T-cell (primary cell): Measurements from ENCODE around the gene CLTC. TPM values are rescaled to one million over a fixed set of nuclear protein-coding genes. Genes with fewer than 3 reads are reported as not detected.
"Not testable (repeated sequence)": the region's sequence is repeated elsewhere in the genome, so short reads cannot be mapped to it uniquely, and the experiment has no call there.

ENCODE experiments used
- ATAC-seq, 4 experiments: fragments of 200-7000 bp in 3 of 4; fragments of 150-1000 bp in 1 of 4; cut with Tn5 transposase; replicated peaks in 1 of 4; 1 replicate in 3 of 4; 2 replicates in 1 of 4; pipeline ENCODE4 v1.10.0; 2021; ENCODE audit warnings: moderate library complexity in 3 of 4, mild to moderate bottlenecking in 2 of 4, moderate number of reproducible peaks in 1 of 4
- CTCF ChIA-PET, 2 donors: fragments of 300-600 bp; sonication (Branson Sonifier 250); formaldehyde crosslinking; loops; one replicate each; lab custom pipeline; 2022; ENCODE audit warnings: antibody characterized with exemption in 2 of 2; lab: Charles Lee
- POLR2A ChIA-PET, 2 donors: fragments of 300-600 bp; sonication (Branson Sonifier 250); formaldehyde crosslinking; loops; one replicate each; lab custom pipeline; 2022; ENCODE audit warnings: antibody characterized with exemption in 2 of 2; lab: Charles Lee
- DNase-seq, 35 experiments: peaks; one replicate each; pipeline versions ENCODE4 v3.0.0 to v3.0.0-alpha.2; 2013 to 2023
- H3K27ac ChIP-seq: one replicate; pipeline ENCODE4 v1.5.1; 2013; ENCODE audit warnings: low read length
- H3K27me3 ChIP-seq, 2 experiments: replicated peaks in 1 of 2; 1 replicate in 1 of 2; 2 replicates in 1 of 2; pipeline versions ENCODE4 v1.6.1 to v1.7.0; 2013; ENCODE audit warnings: low read length in 1 of 2, mixed read lengths in 1 of 2; ENCODE audit not compliant: control insufficient read depth in 2 of 2, insufficient read depth in 2 of 2; ENCODE audit errors: extremely low read depth in 1 of 2
- H3K36me3 ChIP-seq, 2 donors: 1 replicate in 1 of 2; 2 replicates in 1 of 2; pipeline versions ENCODE4 v1.6.1 to v1.7.0; 2013; ENCODE audit warnings: low read length in 1 of 2; ENCODE audit not compliant: control insufficient read depth in 2 of 2, insufficient read depth in 1 of 2; ENCODE audit errors: extremely low read depth in 1 of 2
- H3K4me1 ChIP-seq, 2 experiments: 1 replicate in 1 of 2; 2 replicates in 1 of 2; pipeline versions ENCODE4 v1.6.1 to v1.7.0; 2013; ENCODE audit warnings: low read length in 2 of 2, mixed read lengths in 1 of 2; ENCODE audit not compliant: insufficient read depth in 2 of 2, control insufficient read depth in 1 of 2; ENCODE audit errors: extremely low read depth in 1 of 2
- H3K4me3 ChIP-seq, 2 donors: 1 replicate in 1 of 2; 2 replicates in 1 of 2; pipeline versions ENCODE4 v1.5.1 to v1.7.0; 2013; ENCODE audit warnings: mild to moderate bottlenecking in 2 of 2, low read length in 1 of 2, moderate library complexity in 1 of 2; ENCODE audit not compliant: control insufficient read depth in 1 of 2; ENCODE audit errors: extremely low read depth in 1 of 2
- H3K9me3 ChIP-seq: 2 replicates; pipeline ENCODE4 v1.7.0; 2013
- H3K27ac Mint-ChIP-seq, 2 donors: one replicate each; pipeline ENCODE4 v1.8.0; 2020 to 2021; ENCODE audit warnings: mild to moderate bottlenecking in 2 of 2, mixed read lengths in 2 of 2
- H3K27me3 Mint-ChIP-seq, 2 donors: one replicate each; pipeline ENCODE4 v1.8.0; 2021 to 2022; ENCODE audit warnings: mixed read lengths in 2 of 2
- H3K36me3 Mint-ChIP-seq: one replicate; pipeline ENCODE4 v1.8.0; 2021; ENCODE audit warnings: mixed read lengths
- H3K4me1 Mint-ChIP-seq, 3 donors: one replicate each; pipeline ENCODE4 v1.8.0; 2020 to 2022; ENCODE audit warnings: mixed read lengths in 3 of 3, mild to moderate bottlenecking in 1 of 3
- H3K4me3 Mint-ChIP-seq, 3 donors: one replicate each; pipeline ENCODE4 v1.8.0; 2020 to 2022; ENCODE audit warnings: mild to moderate bottlenecking in 3 of 3, mixed read lengths in 3 of 3, moderate library complexity in 3 of 3
- H3K9me3 Mint-ChIP-seq, 3 donors: one replicate each; pipeline ENCODE4 v1.8.0; 2020 to 2022; ENCODE audit warnings: mixed read lengths in 3 of 3
- WGBS: methylation state at CpG from one replicate; pipeline ENCODE4 v1.1.5; 2013; ENCODE audit warnings: missing lambda C conversion rate; ENCODE audit not compliant: insufficient coverage; 5-methylcytosine and 5-hydroxymethylcytosine counted together
- total RNA-seq, 35 experiments: library from RNA in 6 of 35; stranded (reverse) in 6 of 35; fragments of 120-200 nt in 1 of 35; gene quantifications; one replicate each; pipeline versions ENCODE4 v1.2.1 to v1.2.4 and lab custom pipeline; 2013 to 2026

Gene CLTC
- total RNA-seq, 5 donors from 2014 or later (not counting 1 experiment from before 2014, with no cell fraction given), result 70.3 to 98.7 (median 85.3) TPM

GRCh38 chr17:59647288-59647687 lies 27.6 kb downstream of the CLTC start:
- WGBS, result 100% methylated on average over 3 of the region's 6 CpGs
- CTCF ChIA-PET, result no interaction called here
- Mint-ChIP-seq H3K9me3 (no peaks in the 10 kb centered on the region), H3K4me1 (peaks cover 58 to 63% (median 60%) of the 10 kb centered on the region in 3 donors), H3K36me3 (peaks cover 41% of the 10 kb centered on the region), H3K4me3 (no peak overlapping the region), H3K27me3 (no peaks in the 10 kb centered on the region), H3K27ac (no peak overlapping the region)
- no peak overlapping the region for H3K4me3 ChIP-seq
- peaks cover 0 to 50% of the 10 kb centered on the region in 2 donors for H3K36me3 ChIP-seq
- ATAC-seq, result no peak
- H3K27me3 ChIP-seq, result no peaks in the 10 kb centered on the region
- POLR2A ChIA-PET, result interaction anchor here in 1 of 2 donors (1.1 kb wide), 1 partner anchor 14 kb away, joined by 3 read pairs; no protein-coding TSS in a partner anchor
- H3K9me3 ChIP-seq, result no peaks in the 10 kb centered on the region
- DNase-seq, result no peak
- peaks cover 0 to 26% of the 10 kb centered on the region in 2 experiments for H3K4me1 ChIP-seq
- no peak overlapping the region for H3K27ac ChIP-seq

GRCh38 chr17:59649886-59650285 lies 30.2 kb downstream of the CLTC start:
- peaks cover 53% of the 10 kb centered on the region for H3K36me3 Mint-ChIP-seq

GRCh38 chr17:59650642-59651041 lies 30.9 kb downstream of the CLTC start:
- no peak for ATAC-seq
- H3K4me3 Mint-ChIP-seq, result no peak overlapping the region
- no peak overlapping the region for H3K4me3 ChIP-seq
- WGBS, result no CpG with 5 or more reads among the region's 1 CpG
- no peaks in the 10 kb centered on the region for H3K9me3 Mint-ChIP-seq
- H3K27me3 Mint-ChIP-seq, result no peaks in the 10 kb centered on the region
- ChIA-PET POLR2A (no interaction called here), CTCF (interaction anchor here in 1 of 2 donors (0.6 kb wide), 1 partner anchor 120 kb away, joined by 3 read pairs; no protein-coding TSS in a partner anchor)
- peaks cover 3 to 67% of the 10 kb centered on the region in 2 donors for H3K36me3 ChIP-seq
- no peaks in the 10 kb centered on the region for H3K9me3 ChIP-seq
- H3K4me1 Mint-ChIP-seq, result peaks cover 42 to 46% (median 43%) of the 10 kb centered on the region in 3 donors
- peaks cover 56% of the 10 kb centered on the region for H3K36me3 Mint-ChIP-seq
- peaks cover 0 to 8% of the 10 kb centered on the region in 2 experiments for H3K4me1 ChIP-seq
- no peaks in the 10 kb centered on the region for H3K27me3 ChIP-seq
- H3K27ac Mint-ChIP-seq, result no peak overlapping the region
- no peak for DNase-seq
- no peak overlapping the region for H3K27ac ChIP-seq

More at GRCh38 chr17:59649886-59650285, 30.2 kb downstream of the CLTC start:
- H3K27me3 ChIP-seq, result no peaks in the 10 kb centered on the region
- Mint-ChIP-seq H3K4me1 (peaks cover 42 to 48% (median 45%) of the 10 kb centered on the region in 3 donors), H3K27ac (no peak overlapping the region), H3K4me3 (no peak overlapping the region), H3K27me3 (no peaks in the 10 kb centered on the region), H3K9me3 (no peaks in the 10 kb centered on the region)
- CTCF ChIA-PET, result interaction anchor here in 1 of 2 donors (0.6 kb wide), 1 partner anchor 120 kb away, joined by 3 read pairs; no protein-coding TSS in a partner anchor
- peaks cover 0 to 8% of the 10 kb centered on the region in 2 experiments for H3K4me1 ChIP-seq
- ATAC-seq, result no peak
- DNase-seq, result no peak
- POLR2A ChIA-PET, result interaction anchor here in 1 of 2 donors (0.6 kb wide), 1 partner anchor 154 kb away, joined by 3 read pairs; no protein-coding TSS in a partner anchor
- H3K4me3 ChIP-seq, result no peak overlapping the region
- H3K36me3 ChIP-seq, result peaks cover 1 to 61% of the 10 kb centered on the region in 2 donors
- H3K9me3 ChIP-seq, result no peaks in the 10 kb centered on the region
- no peak overlapping the region for H3K27ac ChIP-seq

- no peaks in the 10 kb centered on the region for H3K27me3 ChIP-seq
- Mint-ChIP-seq H3K27ac (peak overlapping the region in 1 of 2 donors; percentile 22), H3K36me3 (peaks cover 58% of the 10 kb centered on the region), H3K4me3 (no peak overlapping the region), H3K27me3 (no peaks in the 10 kb centered on the region), H3K9me3 (no peaks in the 10 kb centered on the region), H3K4me1 (peaks cover 42 to 46% (median 42%) of the 10 kb centered on the region in 3 donors)
- H3K4me3 ChIP-seq, result no peak overlapping the region
- ATAC-seq (peak; percentile 48 to 82 (median 66)), DNase-seq (peak in 1 of 35 experiments; percentile 42)
- ChIA-PET POLR2A (no interaction called here), CTCF (interaction anchor here in 1 of 2 donors (0.5 kb wide), 1 partner anchor 143 kb away, joined by 3 read pairs; no protein-coding TSS in a partner anchor)
- peaks cover 0 to 8% of the 10 kb centered on the region in 2 experiments for H3K4me1 ChIP-seq
- H3K36me3 ChIP-seq, result peaks cover 3 to 69% of the 10 kb centered on the region in 2 donors
- H3K9me3 ChIP-seq, result no peaks in the 10 kb centered on the region
- H3K27ac ChIP-seq, result no peak overlapping the region
Observed at GRCh38 chr17:59651346-59651745, 31.7 kb downstream of the CLTC start.

- H3K9me3 ChIP-seq, result no peaks in the 10 kb centered on the region
- ChIA-PET CTCF (interaction anchor here in 1 of 2 donors (0.6 to 0.7 kb wide), 2 partner anchors 14 kb away, joined by 3 read pairs; no protein-coding TSS in a partner anchor), POLR2A (no interaction called here)
- peaks cover 3 to 70% of the 10 kb centered on the region in 2 donors for H3K36me3 ChIP-seq
- H3K9me3 Mint-ChIP-seq, result no peaks in the 10 kb centered on the region
- H3K4me1 ChIP-seq, result peaks cover 0 to 8% of the 10 kb centered on the region in 2 experiments
- peaks cover 35 to 43% (median 36%) of the 10 kb centered on the region in 3 donors for H3K4me1 Mint-ChIP-seq
- H3K27me3 ChIP-seq, result no peaks in the 10 kb centered on the region
- no peak for ATAC-seq
- H3K27ac Mint-ChIP-seq, result no peak overlapping the region
- H3K27me3 Mint-ChIP-seq, result no peaks in the 10 kb centered on the region
- H3K4me3 ChIP-seq, result no peak overlapping the region
- no CpG with 5 or more reads among the region's 2 CpGs for WGBS
- H3K4me3 Mint-ChIP-seq, result no peak overlapping the region
- H3K27ac ChIP-seq, result no peak overlapping the region
- peaks cover 54% of the 10 kb centered on the region for H3K36me3 Mint-ChIP-seq
- DNase-seq, result no peak
Observed at GRCh38 chr17:59652119-59652518, 32.4 kb downstream of the CLTC start.

- ATAC-seq, H3K9me3 ChIP-seq, H3K4me3 Mint-ChIP-seq, H3K27me3 ChIP-seq, CTCF ChIA-PET, DNase-seq, H3K4me3 ChIP-seq, H3K27ac ChIP-seq, H3K4me1 ChIP-seq, H3K9me3 Mint-ChIP-seq, H3K27ac Mint-ChIP-seq, H3K4me1 Mint-ChIP-seq, H3K27me3 Mint-ChIP-seq: not testable (repeated sequence)
- WGBS, result 92% methylated on average over 2 of the region's 7 CpGs
- POLR2A ChIA-PET, result interaction anchor here (0.7 to 0.8 kb wide), 2 partner anchors 18 to 19 kb away, joined by 3 to 4 read pairs; no protein-coding TSS in a partner anchor
- peaks cover 3 to 78% of the 10 kb centered on the region in 2 donors for H3K36me3 ChIP-seq
- peaks cover 52% of the 10 kb centered on the region for H3K36me3 Mint-ChIP-seq
Observed at GRCh38 chr17:59656624-59657023, 36.9 kb downstream of the CLTC start.
